Astrocyte of the cerebellum (primary cell): Measurements from ENCODE around the gene SYT7.

Experiments used
- DNase-seq: peaks from one replicate; pipeline ENCODE4 v3.0.0-alpha.2; 2011; ENCODE audit warnings: low read depth
- H3K4me3 ChIP-seq: 2 replicates; pipeline ENCODE4 v1.5.1; 2011; ENCODE audit warnings: mild to moderate bottlenecking, low read depth, low read length, moderate library complexity
- in situ Hi-C: cut with HindIII; loops from 2 replicates; pipeline ENCODE4 v1.10.0; 2017; ENCODE audit warnings: low sequenced_read_pairs
- TF ChIP-seq, protein P1 (sequence below): IDR thresholded peaks from 2 replicates; pipeline ENCODE4 v1.5.1; 2012; ENCODE audit warnings: low read length, low read depth, moderate library complexity, mild to moderate bottlenecking; ENCODE audit errors: missing control alignments

SYT7 gene

DNA sequence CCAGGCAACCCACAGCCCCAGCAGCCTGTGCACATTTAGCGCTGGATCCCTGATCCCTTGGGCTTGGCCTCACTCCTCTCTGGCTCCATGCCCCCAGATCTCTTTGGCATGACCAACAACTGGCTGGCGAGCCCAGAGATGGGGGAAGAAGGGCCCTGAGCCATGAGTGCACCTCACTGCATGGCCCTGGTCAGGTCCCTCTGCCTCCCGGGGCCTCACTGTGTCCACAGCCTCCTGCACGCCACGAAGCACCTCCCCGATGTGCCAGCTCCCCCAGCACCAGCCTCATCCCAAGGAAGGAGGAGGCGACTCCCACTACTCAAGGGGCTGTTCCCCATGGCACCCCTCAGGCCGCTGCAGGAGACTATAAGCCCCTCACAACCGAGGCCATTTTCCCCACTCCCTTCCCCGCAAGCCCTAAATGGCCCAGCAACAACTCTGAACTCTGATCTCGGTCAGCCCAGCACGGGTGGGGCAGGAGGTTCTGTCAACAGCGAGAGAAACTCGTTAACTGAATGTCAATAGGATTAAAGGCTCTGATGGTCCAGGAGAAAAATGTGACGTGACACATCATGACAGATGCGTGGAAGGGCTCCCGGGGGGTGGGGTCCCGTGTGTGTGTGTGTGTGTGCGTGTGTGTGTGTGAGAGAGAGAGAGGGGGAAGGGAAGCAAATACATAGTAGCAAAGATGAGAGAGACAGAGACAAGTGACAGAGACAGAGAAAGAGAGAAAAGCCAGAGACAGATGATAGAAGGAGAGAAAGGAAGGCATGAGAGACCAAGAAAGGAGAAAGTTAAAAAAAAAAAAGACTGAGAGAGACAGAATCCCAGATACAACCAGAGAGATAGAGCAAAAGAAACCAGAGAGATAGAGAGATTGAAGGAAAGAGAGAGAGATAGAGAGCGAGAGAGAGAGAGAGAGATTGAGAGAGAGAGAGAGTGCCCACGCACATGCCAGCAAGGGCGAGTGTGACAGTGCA, 28.4 kb upstream of the SYT7 start:
- in situ Hi-C loops, result no loop called here
- DNase-seq, result no peak
- no peak overlapping the region for H3K4me3 ChIP-seq
- TF ChIP-seq, protein P1, sequence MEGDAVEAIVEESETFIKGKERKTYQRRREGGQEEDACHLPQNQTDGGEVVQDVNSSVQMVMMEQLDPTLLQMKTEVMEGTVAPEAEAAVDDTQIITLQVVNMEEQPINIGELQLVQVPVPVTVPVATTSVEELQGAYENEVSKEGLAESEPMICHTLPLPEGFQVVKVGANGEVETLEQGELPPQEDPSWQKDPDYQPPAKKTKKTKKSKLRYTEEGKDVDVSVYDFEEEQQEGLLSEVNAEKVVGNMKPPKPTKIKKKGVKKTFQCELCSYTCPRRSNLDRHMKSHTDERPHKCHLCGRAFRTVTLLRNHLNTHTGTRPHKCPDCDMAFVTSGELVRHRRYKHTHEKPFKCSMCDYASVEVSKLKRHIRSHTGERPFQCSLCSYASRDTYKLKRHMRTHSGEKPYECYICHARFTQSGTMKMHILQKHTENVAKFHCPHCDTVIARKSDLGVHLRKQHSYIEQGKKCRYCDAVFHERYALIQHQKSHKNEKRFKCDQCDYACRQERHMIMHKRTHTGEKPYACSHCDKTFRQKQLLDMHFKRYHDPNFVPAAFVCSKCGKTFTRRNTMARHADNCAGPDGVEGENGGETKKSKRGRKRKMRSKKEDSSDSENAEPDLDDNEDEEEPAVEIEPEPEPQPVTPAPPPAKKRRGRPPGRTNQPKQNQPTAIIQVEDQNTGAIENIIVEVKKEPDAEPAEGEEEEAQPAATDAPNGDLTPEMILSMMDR, result no peak

DNA sequence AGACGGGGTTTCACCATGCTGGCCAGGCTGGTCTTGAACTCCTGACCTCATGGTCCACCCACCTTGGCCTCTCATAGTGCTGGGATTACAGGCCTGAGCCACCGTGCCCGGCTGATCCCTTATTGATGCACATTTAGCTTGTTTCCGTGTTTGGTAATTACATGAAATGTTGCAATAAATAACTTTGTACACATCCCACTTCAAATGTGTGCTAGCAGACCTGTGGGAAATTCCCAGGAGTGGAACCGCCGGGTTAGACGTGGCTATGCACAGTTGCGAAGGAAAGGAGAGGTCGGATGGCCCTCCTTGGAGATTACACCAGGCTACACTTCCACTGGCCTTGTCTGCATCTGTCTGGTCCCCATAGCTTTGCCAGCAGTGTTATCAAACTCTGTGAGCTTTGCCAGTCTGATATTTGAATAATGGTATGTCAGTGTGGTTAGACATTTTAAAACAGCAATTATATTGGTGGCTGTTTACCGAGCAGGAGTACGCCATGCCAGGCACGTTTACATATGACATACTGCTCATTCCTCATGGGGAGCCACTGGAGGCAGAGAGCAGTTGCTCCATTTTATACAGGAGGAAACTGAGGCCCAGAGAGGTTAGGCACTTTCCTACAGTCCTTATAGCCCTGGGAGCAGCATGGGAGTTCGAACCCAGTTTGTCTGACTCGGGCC, 27.2 kb upstream of the SYT7 start:
- no peak for DNase-seq
- H3K4me3 ChIP-seq, result no peak overlapping the region
- in situ Hi-C loops, result no loop called here
- TF ChIP-seq, protein P1, result no peak

DNA sequence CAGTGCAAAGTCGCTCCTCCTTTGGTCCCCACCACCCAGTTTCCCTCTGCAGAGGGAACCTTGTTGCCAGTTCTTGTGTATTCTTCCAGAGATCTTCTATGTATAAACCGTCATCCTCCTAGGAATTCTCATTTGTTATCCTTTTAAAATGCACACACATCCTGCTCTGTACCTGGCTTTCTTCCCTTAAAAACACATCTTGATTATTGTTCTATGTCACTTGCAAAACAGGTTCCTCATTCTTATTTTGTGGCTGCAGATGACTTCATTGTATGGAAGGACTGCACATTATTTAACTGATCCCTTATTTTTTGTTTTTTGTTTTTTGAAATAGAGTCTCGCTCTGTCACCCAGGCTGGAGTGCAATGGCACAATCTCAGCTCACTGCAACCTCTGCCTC, 26.6 kb upstream of the SYT7 start:
- TF ChIP-seq, protein P1, result no peak

DNA sequence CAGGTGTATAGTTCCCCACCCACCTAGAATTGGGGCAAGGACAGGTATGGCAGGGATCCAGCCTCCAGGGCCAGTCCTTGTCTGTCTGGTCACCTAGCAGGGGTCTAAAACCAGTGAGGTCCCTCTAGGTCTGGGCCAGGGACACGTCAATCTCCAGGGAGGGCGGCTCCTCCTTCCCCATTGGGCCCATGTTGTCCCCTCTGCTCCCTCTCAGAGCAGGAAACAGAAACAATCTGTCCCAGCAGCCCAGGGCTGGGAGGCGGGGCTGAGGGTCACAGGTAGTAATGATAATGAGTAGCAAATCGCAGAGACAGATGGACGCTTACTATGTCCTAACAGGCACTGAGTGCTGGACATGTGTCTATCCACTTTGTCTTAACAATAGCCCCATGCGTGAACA, 22.8 kb upstream of the SYT7 start:
- in situ Hi-C loops, result no loop called here
- no peak overlapping the region for H3K4me3 ChIP-seq
- TF ChIP-seq, protein P1, result no peak
- DNase-seq, result no peak

More for the DNA sequence above, 26.6 kb upstream of the SYT7 start:
- no peak for DNase-seq
- H3K4me3 ChIP-seq, result no peak overlapping the region
- in situ Hi-C loops, result no loop called here

DNA sequence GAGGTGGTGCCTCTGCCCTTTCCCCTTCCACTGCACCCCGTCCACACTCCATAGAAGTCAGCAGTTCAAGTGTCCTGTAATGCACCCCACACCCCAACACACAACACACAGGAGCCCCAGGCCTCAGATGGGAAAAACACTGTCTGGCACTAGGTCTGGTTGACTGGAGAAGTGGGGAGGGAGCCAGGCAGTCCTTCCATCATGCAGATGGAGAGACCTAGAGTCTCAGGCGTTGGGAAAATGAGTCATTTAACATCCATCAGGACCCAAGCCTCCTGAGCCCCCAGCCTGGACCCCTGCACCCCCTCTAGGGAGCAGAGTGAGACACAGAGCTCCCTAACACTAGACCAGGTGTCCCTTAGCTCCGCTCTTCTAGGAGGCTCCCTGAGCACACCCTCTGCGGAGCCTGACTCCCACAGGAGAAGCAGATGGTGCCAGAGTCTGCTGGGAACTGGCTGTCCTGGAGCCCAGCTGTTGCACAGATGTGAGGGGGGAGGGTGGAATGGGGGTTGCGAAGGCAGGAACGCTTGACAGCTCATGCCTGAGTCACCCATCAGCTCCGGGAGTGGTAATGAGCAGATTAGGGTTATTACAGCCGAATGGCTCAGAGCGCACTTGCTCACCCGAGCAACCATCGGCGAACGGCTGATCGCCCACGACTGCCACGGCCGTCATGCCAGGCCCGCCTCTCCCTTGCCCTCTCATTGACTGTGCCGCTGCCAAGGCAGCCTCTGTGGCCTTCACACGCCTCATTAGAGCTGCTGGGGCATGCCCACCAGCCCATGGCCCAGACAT, 22.1 kb upstream of the SYT7 start:
- peak; percentile 70 for DNase-seq
- H3K4me3 ChIP-seq, result no peak overlapping the region
- in situ Hi-C loops, result no loop called here
- TF ChIP-seq, protein P1, result no peak

DNA sequence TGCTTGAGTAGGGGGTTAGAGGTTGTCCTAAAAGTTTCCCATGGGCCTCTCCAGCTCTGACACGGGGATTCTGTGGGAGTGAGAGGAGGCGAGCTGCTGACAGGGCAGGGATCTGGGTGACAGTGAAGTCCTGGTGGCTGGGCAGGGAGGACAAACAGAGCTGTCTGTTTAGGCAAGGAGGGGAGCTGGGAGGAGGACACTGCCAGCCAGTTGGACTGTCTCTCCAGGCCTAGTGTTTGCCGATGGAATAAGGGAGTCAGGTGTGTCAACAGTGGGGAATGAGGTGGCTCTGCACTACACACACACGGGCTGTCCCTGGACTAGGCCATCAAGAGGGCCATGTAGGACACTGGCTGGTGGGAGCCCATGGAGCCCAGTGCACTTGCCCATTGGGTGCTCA, 20.6 kb upstream of the SYT7 start:
- TF ChIP-seq, protein P1, result no peak
- no peak overlapping the region for H3K4me3 ChIP-seq
- no peak for DNase-seq
- in situ Hi-C loops, result no loop called here
